A549 (cell line): ENCODE data around the gene PCDHGC4. TPM values are rescaled to one million over a fixed set of nuclear protein-coding genes. Genes with fewer than 3 reads are reported as not detected.

Experiments used
- ATAC-seq, 2 experiments: fragments of 200-7000 bp in 1 of 2; fragments of >200 bp in 1 of 2; cut with Nextera tagmentation in 1 of 2; cut with Tn5 transposase in 1 of 2; 3 replicates each; pipeline versions ENCODE4 v1.8.0 to v1.9.1; 2018 to 2020; ENCODE audit warnings: mild to moderate bottlenecking in 1 of 2, moderate library complexity in 1 of 2
- CTCF ChIA-PET: fragments of 300-600 bp; sonication (Branson Sonifier 250); formaldehyde crosslinking; extraction: SDS; loops from one replicate; lab custom pipeline; 2021; ENCODE audit warnings: antibody characterized with exemption, inconsistent platforms; lab: Yijun Ruan, JAX
- POLR2A ChIA-PET: fragments of 350-600 bp; formaldehyde crosslinking; extraction: SDS; loops from one replicate; lab custom pipeline; 2021; ENCODE audit warnings: antibody characterized with exemption, inconsistent platforms; lab: Yijun Ruan, JAX
- DNase-seq, 2 experiments: peaks; one replicate each; pipeline versions ENCODE4 v3.0.0 to v3.0.0-alpha.2; 2011 to 2016; ENCODE audit warnings: low read depth in 1 of 2, low spot score in 1 of 2
- FAIRE-seq: peaks from 2 replicates; lab custom pipeline; 2011; peaks lifted over from hg19 to GRCh38; lab: Jason Lieb, UNC
- H3K27ac ChIP-seq, 2 experiments: fragments of >200 bp; sonication (Bioruptor Twin); formaldehyde crosslinking; 3 replicates each; pipeline ENCODE4 v1.5.1; 2016 to 2017
- H3K4me1 ChIP-seq: fragments of >200 bp; sonication (Bioruptor Twin); formaldehyde crosslinking; 3 replicates; pipeline ENCODE4 v1.6.1; 2016
- H3K4me2 ChIP-seq: fragments of >200 bp; sonication (Bioruptor Twin); formaldehyde crosslinking; 3 replicates; pipeline ENCODE4 v1.6.1; 2016
- H3K4me3 ChIP-seq: fragments of >200 bp; sonication (Bioruptor Twin); formaldehyde crosslinking; 3 replicates; pipeline ENCODE4 v1.5.1; 2016
- H3K9me3 ChIP-seq: fragments of >200 bp; sonication (Bioruptor Twin); formaldehyde crosslinking; 3 replicates; pipeline ENCODE4 v1.6.1; 2016
- BCL3 ChIP-seq: fragments of >200 bp; sonication (Bioruptor Twin); formaldehyde crosslinking; IDR thresholded peaks from 3 replicates; pipeline ENCODE4 v1.6.1; 2016
- CBX8 ChIP-seq: fragments of 200-600 bp; sonication (generic); IDR thresholded peaks from 2 replicates; pipeline ENCODE4 v1.6.1; 2016
- E2F6 ChIP-seq: IDR thresholded peaks from 2 replicates; pipeline ENCODE4 v1.6.1; 2012; ENCODE audit warnings: low read depth, borderline replicate concordance
- FOSL2 ChIP-seq, 2 experiments: fragments of 450-650 bp in 1 of 2; fragments of >200 bp in 1 of 2; sonication (Bioruptor Twin) in 1 of 2; formaldehyde crosslinking; IDR thresholded peaks; 2 replicates each; pipeline versions ENCODE4 v1.5.0 to v1.6.1; 2016 to 2020; ENCODE audit warnings: mild to moderate bottlenecking in 1 of 2, moderate library complexity in 1 of 2
- GATA3 ChIP-seq: IDR thresholded peaks from 2 replicates; pipeline ENCODE4 v1.6.1; 2012; ENCODE audit warnings: borderline replicate concordance
- HDAC2 ChIP-seq: fragments of 200-600 bp; sonication (generic); IDR thresholded peaks from 2 replicates; pipeline ENCODE4 v1.6.1; 2016
- HES2 ChIP-seq: fragments of >200 bp; sonication (Bioruptor Twin); formaldehyde crosslinking; IDR thresholded peaks from 2 replicates; pipeline ENCODE4 v1.6.1; 2016
- HOXA7 ChIP-seq: fragments of 250-450 bp; sonication (Bioruptor Pico); IDR thresholded peaks from 2 replicates; pipeline ENCODE4 v1.5.0; 2020; ENCODE audit warnings: mild to moderate bottlenecking, moderate library complexity
- HOXB13 ChIP-seq: fragments of 250-450 bp; sonication (Bioruptor Pico); IDR thresholded peaks from 2 replicates; pipeline ENCODE4 v1.5.0; 2020; ENCODE audit warnings: low read depth, mild to moderate bottlenecking, moderate library complexity
- HOXB5 ChIP-seq: fragments of 250-450 bp; sonication (Bioruptor Pico); IDR thresholded peaks from 2 replicates; pipeline ENCODE4 v1.5.0; 2020; ENCODE audit warnings: mild to moderate bottlenecking, moderate library complexity
- JUN ChIP-seq, 2 experiments: fragments of >200 bp; sonication (Bioruptor Twin); formaldehyde crosslinking; IDR thresholded peaks; 2 replicates in 1 of 2; 3 replicates in 1 of 2; pipeline ENCODE4 v1.6.1; 2016 to 2017
- KDM5A ChIP-seq: fragments of 200-600 bp; sonication (generic); IDR thresholded peaks from 2 replicates; pipeline ENCODE4 v1.6.1; 2016; ENCODE audit warnings: antibody characterized with exemption, mild to moderate bottlenecking
- NFE2L2 ChIP-seq: fragments of 150-350 bp; conservative IDR thresholded peaks from 2 replicates; pipeline ENCODE4 v1.6.1; 2014; ENCODE audit warnings: low read length
- NPAS2 ChIP-seq: fragments of 250-450 bp; sonication (Bioruptor Pico); IDR thresholded peaks from 2 replicates; pipeline ENCODE4 v1.8.0; 2022; ENCODE audit warnings: mild to moderate bottlenecking, moderate library complexity, borderline replicate concordance
- NR3C1 ChIP-seq: fragments of >200 bp; sonication (Bioruptor Twin); formaldehyde crosslinking; IDR thresholded peaks from 3 replicates; pipeline ENCODE4 v1.6.1; 2017
- PHF8 ChIP-seq: fragments of 200-600 bp; sonication (generic); IDR thresholded peaks from 2 replicates; pipeline ENCODE4 v1.6.1; 2016; ENCODE audit warnings: low read depth, mild to moderate bottlenecking, antibody characterized with exemption, moderate library complexity, borderline replicate concordance
- RAD21 ChIP-seq, 2 experiments: fragments of >200 bp in 1 of 2; sonication (Bioruptor Twin) in 1 of 2; formaldehyde crosslinking in 1 of 2; IDR thresholded peaks in 1 of 2; conservative IDR thresholded peaks in 1 of 2; 2 replicates in 1 of 2; 3 replicates in 1 of 2; pipeline ENCODE4 v1.6.1; 2012 to 2018; ENCODE audit warnings: inconsistent platforms in 1 of 2
- RCOR1 ChIP-seq: fragments of 150-350 bp; IDR thresholded peaks from 2 replicates; pipeline ENCODE4 v1.6.1; 2014; ENCODE audit warnings: antibody characterized with exemption, low read length, low read depth
- RFX5 ChIP-seq: fragments of 450-650 bp; IDR thresholded peaks from 2 replicates; pipeline ENCODE4 v1.7.1; 2014; ENCODE audit warnings: antibody characterized with exemption, mild to moderate bottlenecking, moderate library complexity
- USF2 ChIP-seq: fragments of 450-650 bp; IDR thresholded peaks from 2 replicates; pipeline ENCODE4 v1.6.1; 2014; ENCODE audit warnings: antibody characterized with exemption
- ZFP36 ChIP-seq: fragments of 450-650 bp; IDR thresholded peaks from 2 replicates; pipeline ENCODE4 v1.6.1; 2014; ENCODE audit warnings: borderline replicate concordance; ENCODE audit not compliant: partially characterized antibody
- WGBS: methylation state at CpG from one replicate; pipeline ENCODE4 v1.1.6; 2017; ENCODE audit errors: missing lambda C conversion rate; 5-methylcytosine and 5-hydroxymethylcytosine counted together
- polyA plus RNA-seq, 4 experiments: library from polyadenylated mRNA; depleted of rRNA in 3 of 4; stranded (reverse); fragments of >200 nt; fragmentation: RNase III in 1 of 4; extraction: RNeasy Plus Mini Kit Qiagen cat#74134 plus additional on column Dnase treatment in 1 of 4; gene quantifications; 2 replicates in 3 of 4; 3 replicates in 1 of 4; pipeline ENCODE4 v1.2.3, GENCODE V29; 2011 to 2017

PCDHGC4 gene
- polyA plus RNA-seq, 2 of the 4 experiments (the other 2 are of a cell fraction), result 0.06 TPM; not detected in 1

GRCh38 chr5:141477815-141478214 lies 7.0 kb upstream of the PCDHGC4 start:
- TF ChIP-seq E2F6 (no peak), KDM5A (no peak), HOXB13 (CRISPR knock-in tag) (no peak), JUN (IDR thresholded peaks at IDR 0.05) (no peak), HOXB5 (CRISPR knock-in tag) (no peak), HOXA7 (CRISPR knock-in tag) (no peak), FOSL2 (IDR thresholded peaks at IDR 0.05) (no peak), FOSL2 (CRISPR knock-in tag; IDR thresholded peaks at IDR 0.05) (no peak), PHF8 (no peak), NR3C1 (no peak), NFE2L2 (no peak), GATA3 (no peak), NPAS2 (no peak)
- 62% methylated on average over 11 of the region's 13 CpGs for WGBS
- H3K4me3 ChIP-seq, result no peak overlapping the region
- no peak overlapping the region for H3K4me2 ChIP-seq
- DNase-seq, result no peak
- POLR2A ChIA-PET, result no interaction called here
- no peaks in the 10 kb centered on the region; the same call in 2 of the 3 replicates for H3K9me3 ChIP-seq
- H3K27ac ChIP-seq, result no peak overlapping the region
- no peak for FAIRE-seq
- no peak for ATAC-seq
- CTCF ChIA-PET, result interaction anchor here (0.7 to 2.7 kb wide), 7 partner anchors 11 to 114 kb away, joined by 3 to 9 read pairs (median 4); no protein-coding TSS in a partner anchor
- no peaks in the 10 kb centered on the region for H3K4me1 ChIP-seq

- ATAC-seq (no peak), FAIRE-seq (no peak), DNase-seq (no peak)
- no peaks in the 10 kb centered on the region; the same call in 2 of the 3 replicates for H3K9me3 ChIP-seq
- H3K4me2 ChIP-seq, result no peak overlapping the region
- 80% methylated on average over 17 of the region's 20 CpGs for WGBS
- TF ChIP-seq CBX8 (no peak), USF2 (no peak), FOSL2 (IDR thresholded peaks at IDR 0.05) (no peak), FOSL2 (CRISPR knock-in tag; IDR thresholded peaks at IDR 0.05) (no peak), RAD21 (conservative IDR thresholded peaks at IDR 0.05 in 1 of 2, IDR thresholded peaks at IDR 0.05 in 1 of 2) (no peak), RCOR1 (no peak), HES2 (no peak), PHF8 (no peak), NPAS2 (no peak), NR3C1 (no peak), BCL3 (no peak), RFX5 (no peak)
- H3K4me1 ChIP-seq, result no peaks in the 10 kb centered on the region
- no peak overlapping the region for H3K4me3 ChIP-seq
- no peak overlapping the region for H3K27ac ChIP-seq
- POLR2A ChIA-PET, result no interaction called here
- CTCF ChIA-PET, result interaction anchor here (0.7 to 2.7 kb wide), 7 partner anchors 12 to 113 kb away, joined by 3 to 9 read pairs (median 4); no protein-coding TSS in a partner anchor
These were observed 6.4 kb upstream of the PCDHGC4 start for GRCh38 chr5:141478321-141478945.

GRCh38 chr5:141479776-141480175 lies 5.1 kb upstream of the PCDHGC4 start:
- no peaks in the 10 kb centered on the region; the same call in 2 of the 3 replicates for H3K9me3 ChIP-seq
- H3K4me3 ChIP-seq, result no peak overlapping the region
- DNase-seq, result no peak
- no peak for FAIRE-seq
- no peak for ATAC-seq
- no peaks in the 10 kb centered on the region for H3K4me1 ChIP-seq
- POLR2A ChIA-PET, result no interaction called here
- no peak overlapping the region for H3K27ac ChIP-seq
- CTCF ChIA-PET, result interaction anchor here (1.1 to 1.9 kb wide), 2 partner anchors 32 to 45 kb away, joined by 4 to 5 read pairs; no protein-coding TSS in a partner anchor
- H3K4me2 ChIP-seq, result no peak overlapping the region
- TF ChIP-seq ZFP36, result no peak
- no peak for TF ChIP-seq HDAC2
